ENCODE results near the gene TMEM239.
"Not testable (repeated sequence)": the region's sequence is repeated elsewhere in the genome, so short reads cannot be mapped to it uniquely, and the experiment has no call there.

TMEM239 gene

GRCh38 chr20:2799688-2800520, 16.3 kb upstream of the TMEM239 start:
- peak; percentile 6 for DNase-seq

GRCh38 chr20:2800521-2801285, 15.5 kb upstream of the TMEM239 start, which contains the start of gene CPXM1:
TSS of gene CPXM1 (minus strand) at chr20:2800627. CDS start at chr20:2800572, 55 bp downstream.
- DNase-seq: no peak

GRCh38 chr20:2801286-2801728, 14.9 kb upstream of the TMEM239 start:
- no peak for DNase-seq

- no peak for DNase-seq
Observed at GRCh38 chr20:2804041-2804828, 11.9 kb upstream of the TMEM239 start.

DNA sequence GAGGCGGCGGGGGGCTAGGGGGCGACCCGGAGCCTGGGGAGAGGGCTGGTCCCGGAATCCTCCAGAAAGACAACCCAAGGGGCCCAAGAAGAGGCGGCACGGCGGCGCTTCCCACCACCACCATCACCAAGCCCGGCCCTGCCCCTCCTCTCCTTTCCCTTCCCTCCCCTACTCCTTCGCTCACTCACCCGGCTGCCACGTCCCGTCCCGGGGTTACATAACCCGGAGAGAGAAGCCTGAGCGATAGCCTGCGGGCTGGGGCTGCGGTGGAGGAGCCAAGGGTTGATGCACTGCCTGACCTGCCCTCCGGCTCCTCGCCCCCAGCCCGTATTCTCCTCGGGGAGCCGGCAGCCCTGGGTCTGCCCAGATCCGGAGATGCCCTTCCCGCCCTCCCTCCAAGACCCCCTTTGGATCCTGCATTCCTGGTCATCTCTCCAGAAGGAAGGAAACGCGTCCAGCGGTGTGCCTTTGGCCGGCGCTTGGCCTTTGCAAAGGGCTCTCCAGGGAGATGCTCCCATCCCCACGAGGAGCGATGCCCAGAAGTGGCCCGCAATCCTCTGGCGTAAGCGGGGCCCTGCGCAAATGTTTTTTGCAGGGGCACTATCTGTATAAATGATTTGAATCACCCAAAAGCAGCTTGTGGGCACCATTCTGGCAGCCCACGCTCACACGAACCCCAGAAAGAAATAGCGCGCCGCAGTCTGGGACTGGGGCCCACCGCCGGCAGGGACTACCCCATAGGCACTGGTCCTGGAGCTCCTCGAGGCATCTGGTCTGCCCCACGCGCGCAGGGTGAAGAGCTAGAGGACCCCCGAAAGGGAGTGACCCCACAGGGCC, 11.1 kb upstream of the TMEM239 start:
- DNase-seq: no peak

GRCh38 chr20:2805689-2806350, 10.3 kb upstream of the TMEM239 start:
- no peak for DNase-seq

GRCh38 chr20:2806351-2806701, 9.8 kb upstream of the TMEM239 start:
- DNase-seq: no peak

DNA sequence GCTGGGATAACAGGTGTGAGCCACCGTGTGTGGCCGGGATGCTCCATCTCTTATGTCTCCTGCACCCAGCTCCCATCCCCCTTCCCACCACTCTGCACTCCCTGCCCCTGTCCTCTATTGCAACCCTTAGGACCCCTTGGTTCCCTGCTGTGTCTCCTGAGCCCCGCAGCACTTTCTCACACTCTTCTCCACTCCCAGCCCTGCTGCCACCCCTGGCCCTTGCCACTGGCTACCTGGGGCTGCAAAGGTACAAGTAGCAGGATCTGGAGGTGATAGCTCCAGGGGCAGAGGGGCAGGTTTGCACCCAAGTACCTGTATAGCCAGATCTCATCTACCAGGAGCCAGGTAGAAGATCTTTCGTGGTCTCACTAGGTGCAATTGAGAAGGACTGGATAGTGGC, 9.1 kb upstream of the TMEM239 start:
- DNase-seq: no peak

GRCh38 chr20:2807929-2808328, 8.2 kb upstream of the TMEM239 start:
- not testable (repeated sequence) for DNase-seq

DNA sequence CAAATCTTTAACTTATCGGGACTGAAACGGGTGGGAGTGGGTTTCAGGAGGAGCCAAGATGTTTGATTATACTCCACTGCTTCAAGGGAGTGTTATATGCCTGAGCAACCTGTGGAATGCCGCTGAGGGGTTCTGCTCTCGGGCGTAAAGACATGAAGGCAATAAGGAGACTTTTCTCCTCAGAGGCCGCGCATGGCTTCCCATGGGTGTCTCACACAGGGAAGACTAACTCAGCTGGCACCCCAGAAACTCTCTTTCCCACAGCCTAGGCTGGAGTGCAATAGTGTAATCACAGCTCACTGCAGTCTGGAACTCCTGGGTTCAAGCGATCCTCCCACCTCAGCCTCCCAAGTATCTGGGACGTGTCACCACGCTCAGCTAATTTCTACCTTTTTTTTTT, 6.5 kb upstream of the TMEM239 start:
- DNase-seq: no peak

DNA sequence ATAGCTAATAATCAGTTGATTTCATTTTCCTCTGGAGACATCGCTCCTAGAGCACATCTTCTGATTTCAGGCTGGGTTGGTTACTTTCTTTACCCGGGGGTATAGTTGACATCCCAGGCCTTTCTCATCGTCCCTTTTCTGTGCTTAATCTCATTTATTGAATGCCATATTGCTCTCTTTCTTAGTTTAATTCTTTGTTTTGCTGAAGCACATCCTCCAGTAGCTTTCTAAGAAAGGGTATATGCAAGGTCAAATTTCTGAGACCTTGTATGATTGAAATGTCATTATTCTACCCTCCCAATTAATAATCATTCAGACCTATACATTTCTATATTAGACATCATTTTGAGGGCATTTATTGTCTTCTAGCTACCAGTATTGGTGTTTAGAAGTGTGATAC, 4.0 kb upstream of the TMEM239 start:
- no peak for DNase-seq

- DNase-seq: no peak
Observed at GRCh38 chr20:2814076-2814475, 2.1 kb upstream of the TMEM239 start.

GRCh38 chr20:2814587-2815051, 1.5 kb upstream of the TMEM239 start, which contains the start of gene C20orf141:
TSS of gene C20orf141 (plus strand) at chr20:2814987. CDS start at chr20:2815185, 198 bp downstream.
- DNase-seq: no peak

GRCh38 chr20:2815242-2815900, 793 bp upstream of the TMEM239 start:
- DNase-seq: no peak

DNA sequence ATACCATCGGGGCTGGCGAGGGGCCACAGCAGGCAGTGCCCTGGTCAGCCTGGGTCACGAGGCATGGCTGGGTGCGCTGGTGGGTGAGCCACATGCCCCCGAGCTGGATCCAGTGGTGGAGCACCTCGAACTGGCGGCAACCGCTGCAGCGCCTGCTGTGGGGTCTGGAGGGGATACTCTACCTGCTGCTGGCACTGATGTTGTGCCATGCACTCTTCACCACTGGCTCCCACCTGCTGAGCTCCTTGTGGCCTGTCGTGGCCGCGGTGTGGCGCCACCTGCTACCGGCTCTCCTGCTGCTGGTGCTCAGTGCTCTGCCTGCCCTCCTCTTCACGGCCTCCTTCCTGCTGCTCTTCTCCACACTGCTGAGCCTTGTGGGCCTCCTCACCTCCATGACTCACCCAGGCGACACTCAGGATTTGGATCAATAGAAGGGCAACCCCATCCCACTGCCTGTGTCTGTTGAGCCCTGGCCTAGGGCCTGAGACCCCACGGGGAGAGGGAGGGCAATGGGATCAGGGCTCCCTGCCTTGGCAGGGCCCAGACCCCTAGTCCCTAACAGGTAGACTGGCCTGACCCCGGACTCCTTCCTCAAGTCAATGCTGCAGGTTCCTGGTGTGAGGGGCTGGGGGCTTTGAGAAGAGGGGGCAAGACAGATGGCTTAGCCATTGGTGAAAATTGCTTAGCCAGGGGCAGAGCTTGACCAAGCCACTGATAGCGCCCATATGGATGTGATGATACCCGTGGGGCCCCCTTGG, 598 bp downstream of the TMEM239 start:
- no peak for DNase-seq

- DNase-seq: no peak
Observed at GRCh38 chr20:2817341-2817726, 1.2 kb downstream of the TMEM239 start.

GRCh38 chr20:2817891-2818595, 1.9 kb downstream of the TMEM239 start:
- DNase-seq: no peak

GRCh38 chr20:2820084-2820895, 4.1 kb downstream of the TMEM239 start:
- no peak for DNase-seq

Data from CD4-positive, alpha-beta T cell treated with Interleukin-12 subunit alpha and Interleukin-12 subunit beta, for 1 hour (primary cell).